ENCODE data around the gene TMEM120B. TPM values are rescaled to one million over a fixed set of nuclear protein-coding genes. Genes with fewer than 3 reads are reported as not detected.
A peak's percentile ranks its signal among the peaks of the same experiment; 100 is the strongest.

The TMEM120B gene
- total and polyA plus RNA-seq, 7 donors, result 11.0 to 29.7 (median 12.7) TPM

- intact Hi-C loops (cut with DNase I), result no loop called here
- TF ChIP-seq, protein P1, sequence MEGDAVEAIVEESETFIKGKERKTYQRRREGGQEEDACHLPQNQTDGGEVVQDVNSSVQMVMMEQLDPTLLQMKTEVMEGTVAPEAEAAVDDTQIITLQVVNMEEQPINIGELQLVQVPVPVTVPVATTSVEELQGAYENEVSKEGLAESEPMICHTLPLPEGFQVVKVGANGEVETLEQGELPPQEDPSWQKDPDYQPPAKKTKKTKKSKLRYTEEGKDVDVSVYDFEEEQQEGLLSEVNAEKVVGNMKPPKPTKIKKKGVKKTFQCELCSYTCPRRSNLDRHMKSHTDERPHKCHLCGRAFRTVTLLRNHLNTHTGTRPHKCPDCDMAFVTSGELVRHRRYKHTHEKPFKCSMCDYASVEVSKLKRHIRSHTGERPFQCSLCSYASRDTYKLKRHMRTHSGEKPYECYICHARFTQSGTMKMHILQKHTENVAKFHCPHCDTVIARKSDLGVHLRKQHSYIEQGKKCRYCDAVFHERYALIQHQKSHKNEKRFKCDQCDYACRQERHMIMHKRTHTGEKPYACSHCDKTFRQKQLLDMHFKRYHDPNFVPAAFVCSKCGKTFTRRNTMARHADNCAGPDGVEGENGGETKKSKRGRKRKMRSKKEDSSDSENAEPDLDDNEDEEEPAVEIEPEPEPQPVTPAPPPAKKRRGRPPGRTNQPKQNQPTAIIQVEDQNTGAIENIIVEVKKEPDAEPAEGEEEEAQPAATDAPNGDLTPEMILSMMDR (IDR thresholded peaks at IDR 0.05), result no peak
- H3K27me3 ChIP-seq (ENCODE audit: insufficient read depth in 3 of 3, low read length in 2 of 3), result no peaks in the 10 kb centered on the region
- DNase-seq, result peak; percentile 81 to 90
- peak overlapping the region; percentile 100 for H3K27ac ChIP-seq
- H3K4me1 ChIP-seq, result peaks cover 40% of the 10 kb centered on the region
- 0 to 3% (median 1%) methylated on average over 53 to 86 of the region's 86 CpGs for WGBS, 3 donors
- H3K4me3 ChIP-seq, result peak overlapping the region; percentile 86
- ATAC-seq, result no peak
- no peaks in the 10 kb centered on the region for H3K9me3 ChIP-seq
- peaks cover 0 to 5% of the 10 kb centered on the region in 2 donors for H3K36me3 ChIP-seq (ENCODE audit: insufficient read depth in 1 of 2, low read depth in 1 of 2)
These were observed 88.4 kb downstream of the TMEM120B start for GRCh38 chr12:121800694-121801594.

GRCh38 chr12:121801595-121802484 is 89.3 kb downstream of the TMEM120B start:
- ATAC-seq, result no peak
- H3K27ac ChIP-seq, result peak overlapping the region; percentile 100
- no peak for DNase-seq
- peak overlapping the region; percentile 86 for H3K4me3 ChIP-seq
- no peaks in the 10 kb centered on the region for H3K9me3 ChIP-seq
- H3K27me3 ChIP-seq (ENCODE audit: insufficient read depth in 3 of 3, low read length in 2 of 3), result no peaks in the 10 kb centered on the region
- TF ChIP-seq, protein P1 (IDR thresholded peaks at IDR 0.05), result no peak
- H3K4me1 ChIP-seq, result peaks cover 40% of the 10 kb centered on the region
- 12 to 32% (median 18%) methylated on average over 18 of the region's 18 CpGs for WGBS, 3 donors
- H3K36me3 ChIP-seq (ENCODE audit: insufficient read depth in 1 of 2, low read depth in 1 of 2), result peaks cover 0 to under 1% of the 10 kb centered on the region in 2 donors
- intact Hi-C loops (cut with DNase I), result no loop called here

GRCh38 chr12:121802485-121802842 is 89.9 kb downstream of the TMEM120B start:
- H3K4me1 ChIP-seq, result peaks cover 41% of the 10 kb centered on the region
- WGBS, 3 donors, result 0 to 3% (median 0%) methylated on average over 1 of the region's 1 CpG

GRCh38 chr12:121802843-121803698 is 90.5 kb downstream of the TMEM120B start:
- ATAC-seq (peak; percentile 27 to 59 (median 33)), DNase-seq (peak; percentile 88 to 94)
- Histone ChIP-seq H3K27me3 (ENCODE audit: insufficient read depth in 3 of 3, low read length in 2 of 3) (no peaks in the 10 kb centered on the region), H3K4me1 (peaks cover 35% of the 10 kb centered on the region), H3K9me3 (no peaks in the 10 kb centered on the region), H3K27ac (peak overlapping the region; percentile 100), H3K4me3 (peak overlapping the region; percentile 86), H3K36me3 (ENCODE audit: insufficient read depth in 1 of 2, low read depth in 1 of 2) (peaks cover 0 to 3% of the 10 kb centered on the region in 2 donors)
- 0 to 1% (median 1%) methylated on average over 44 to 65 of the region's 65 CpGs for WGBS, 3 donors
- TF ChIP-seq, protein P1 (IDR thresholded peaks at IDR 0.05), result no peak
- intact Hi-C loops (cut with DNase I), result no loop called here

More at GRCh38 chr12:121802485-121802842, 89.9 kb downstream of the TMEM120B start:
- Histone ChIP-seq H3K27ac (peak overlapping the region; percentile 100), H3K36me3 (ENCODE audit: insufficient read depth in 1 of 2, low read depth in 1 of 2) (peaks cover 0 to 3% of the 10 kb centered on the region in 2 donors), H3K4me3 (peak overlapping the region; percentile 86), H3K27me3 (ENCODE audit: insufficient read depth in 3 of 3, low read length in 2 of 3) (no peaks in the 10 kb centered on the region), H3K9me3 (no peaks in the 10 kb centered on the region)
- TF ChIP-seq, protein P1 (IDR thresholded peaks at IDR 0.05), result no peak
- intact Hi-C loops (cut with DNase I), result no loop called here
- ATAC-seq, result no peak
- no peak for DNase-seq
